GM18873 (cell line): ENCODE measurements around the gene TBC1D14.

ENCODE experiments used
- ATAC-seq: cut with Tn5 transposase; IDR thresholded peaks from one replicate; pipeline ENCODE4 v1.9.1; 2021; ENCODE audit warnings: mild to moderate bottlenecking, moderate library complexity, moderate number of reproducible peaks; ENCODE audit not compliant: unreplicated experiment, low FRiP score

The TBC1D14 gene

GRCh38 chr4:7052923-7053715 is 143.5 kb downstream of the TBC1D14 start:
- no peak for ATAC-seq

GRCh38 chr4:7054106-7054880 is 144.7 kb downstream of the TBC1D14 start:
- no peak for ATAC-seq

- ATAC-seq, result no peak
Measured at GRCh38 chr4:7055111-7055989, 145.7 kb downstream of the TBC1D14 start.

GRCh38 chr4:7055990-7056325 is 146.3 kb downstream of the TBC1D14 start:
- no peak for ATAC-seq

GRCh38 chr4:7058792-7059191 is 149.2 kb downstream of the TBC1D14 start:
- ATAC-seq, result no peak

- no peak for ATAC-seq
Measured at GRCh38 chr4:7059662-7060061, 150.0 kb downstream of the TBC1D14 start.

GRCh38 chr4:7060346-7061150 is 150.9 kb downstream of the TBC1D14 start:
- ATAC-seq, result no peak

- no peak for ATAC-seq
Measured at GRCh38 chr4:7061815-7062214, 152.2 kb downstream of the TBC1D14 start.

- no peak for ATAC-seq
Measured at GRCh38 chr4:7062816-7063215, 153.2 kb downstream of the TBC1D14 start.

- no peak for ATAC-seq
Measured at GRCh38 chr4:7063362-7063761, 153.7 kb downstream of the TBC1D14 start.

GRCh38 chr4:7066006-7066405 is 156.4 kb downstream of the TBC1D14 start:
- no peak for ATAC-seq

GRCh38 chr4:7066493-7066892 is 156.9 kb downstream of the TBC1D14 start:
- ATAC-seq, result no peak

- no peak for ATAC-seq
Measured at GRCh38 chr4:7067126-7067451, 157.5 kb downstream of the TBC1D14 start.

GRCh38 chr4:7067452-7068278 is 158.0 kb downstream of the TBC1D14 start, which contains the start of gene GRPEL1:
Gene GRPEL1 (minus strand): TSS chr4:7068064. CDS start chr4:7068032, 32 bp downstream.
- ATAC-seq, result peak; percentile 92

- no peak for ATAC-seq
Measured at GRCh38 chr4:7068279-7068842, 158.7 kb downstream of the TBC1D14 start.

- ATAC-seq, result no peak
Measured at GRCh38 chr4:7068883-7069282, 159.3 kb downstream of the TBC1D14 start.

- ATAC-seq, result peak; percentile 41
Measured at GRCh38 chr4:7070729-7071511, 161.3 kb downstream of the TBC1D14 start.

- no peak for ATAC-seq
Measured at GRCh38 chr4:7073059-7073458, 163.4 kb downstream of the TBC1D14 start.
